NCI-H2107 treated with DMSO at 0.1 percent for 48 hours (cell line): ENCODE results near the gene RASIP1.
"Not testable (repeated sequence)": the region's sequence is repeated elsewhere in the genome, so short reads cannot be mapped to it uniquely, and the experiment has no call there.

Source experiments
- DNase-seq: peaks from one replicate; lab custom pipeline; 2025; ENCODE audit not compliant: unreplicated experiment; lab: John Stamatoyannopoulos, UW

The RASIP1 gene

DNA sequence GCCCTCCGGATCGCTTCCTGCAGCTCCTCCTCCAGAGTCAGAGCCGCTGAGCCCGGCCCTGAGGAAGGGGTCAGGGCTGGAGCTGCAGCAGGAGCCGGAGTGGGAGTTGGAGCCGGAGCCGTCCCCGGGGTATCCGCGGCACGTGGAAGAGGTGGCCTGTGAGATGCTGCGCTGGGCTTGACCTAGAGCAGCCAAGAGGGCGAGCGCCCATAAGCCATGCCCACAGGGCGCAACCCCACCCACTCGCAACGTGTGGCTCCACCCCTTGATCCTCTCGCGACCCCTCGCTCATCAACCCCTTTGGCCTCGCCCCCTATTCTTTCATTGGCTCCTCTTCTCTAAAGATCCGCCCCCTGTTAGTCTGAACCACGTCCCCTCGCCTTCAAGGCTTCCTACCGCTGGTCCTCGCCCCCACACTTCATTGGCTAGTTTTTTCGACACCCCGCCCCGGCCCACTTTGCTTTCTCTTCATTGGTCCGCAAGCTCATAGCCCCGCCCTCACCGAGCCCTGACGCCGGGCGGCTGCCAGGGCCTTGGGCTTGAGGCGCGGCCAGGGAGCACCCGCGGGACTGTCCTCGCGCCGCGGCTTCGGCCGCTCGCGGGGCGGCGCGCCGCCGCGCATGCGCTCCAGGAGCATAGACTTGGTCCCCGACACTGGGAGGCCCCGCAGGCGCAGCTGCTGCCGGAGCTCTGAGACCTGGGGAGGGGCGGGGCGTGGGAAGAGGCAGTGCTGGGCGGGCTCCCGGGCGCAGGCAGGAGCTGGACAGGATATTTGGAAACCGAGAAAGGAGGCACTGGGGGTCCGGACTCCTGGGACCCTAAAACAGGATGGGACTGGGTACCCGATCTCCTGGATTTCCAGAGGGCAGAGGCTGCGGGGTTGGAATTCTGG, 26.3 kb downstream of the RASIP1 start:
- peak; percentile 98 for DNase-seq

DNA sequence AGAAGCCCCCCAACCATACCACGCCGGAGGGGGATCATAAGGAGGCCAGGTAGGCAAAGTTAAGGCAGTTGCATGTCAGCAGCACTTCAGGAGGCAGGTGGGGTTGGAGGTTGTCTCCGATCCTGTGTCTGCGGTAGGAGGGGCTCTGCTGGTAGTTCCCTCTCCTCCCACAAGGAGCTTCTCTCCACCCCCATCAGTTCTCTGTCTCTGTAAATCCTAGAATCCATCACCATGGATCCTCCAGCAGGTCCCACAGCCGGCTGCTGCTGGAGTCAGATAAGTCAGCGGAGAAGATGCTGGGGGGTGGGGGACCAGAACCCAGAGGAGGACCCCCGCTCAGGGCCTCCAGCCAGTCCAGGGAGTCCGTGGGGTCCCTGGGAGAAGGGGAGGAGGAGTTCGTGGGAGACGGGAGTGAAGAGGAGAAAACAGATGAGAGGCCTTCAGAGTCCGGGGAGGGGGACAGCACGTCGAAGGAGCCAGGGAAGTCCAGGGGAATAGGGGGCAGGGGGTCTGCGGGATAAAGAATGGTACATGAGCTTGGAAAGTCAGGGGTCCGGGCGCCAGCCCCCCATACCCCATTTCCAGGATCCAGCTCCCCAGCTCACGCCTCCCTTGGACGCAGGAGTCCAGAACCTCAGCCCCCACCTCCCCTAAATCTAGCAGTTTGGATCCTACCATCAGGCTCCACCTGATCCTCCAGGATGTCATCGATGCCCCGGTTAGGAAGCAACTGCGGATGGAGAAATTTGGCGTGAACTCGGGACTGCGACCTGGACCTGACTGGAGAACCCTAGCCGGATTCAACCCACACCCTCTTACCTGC, 27.2 kb downstream of the RASIP1 start:
- DNase-seq = no peak

DNA sequence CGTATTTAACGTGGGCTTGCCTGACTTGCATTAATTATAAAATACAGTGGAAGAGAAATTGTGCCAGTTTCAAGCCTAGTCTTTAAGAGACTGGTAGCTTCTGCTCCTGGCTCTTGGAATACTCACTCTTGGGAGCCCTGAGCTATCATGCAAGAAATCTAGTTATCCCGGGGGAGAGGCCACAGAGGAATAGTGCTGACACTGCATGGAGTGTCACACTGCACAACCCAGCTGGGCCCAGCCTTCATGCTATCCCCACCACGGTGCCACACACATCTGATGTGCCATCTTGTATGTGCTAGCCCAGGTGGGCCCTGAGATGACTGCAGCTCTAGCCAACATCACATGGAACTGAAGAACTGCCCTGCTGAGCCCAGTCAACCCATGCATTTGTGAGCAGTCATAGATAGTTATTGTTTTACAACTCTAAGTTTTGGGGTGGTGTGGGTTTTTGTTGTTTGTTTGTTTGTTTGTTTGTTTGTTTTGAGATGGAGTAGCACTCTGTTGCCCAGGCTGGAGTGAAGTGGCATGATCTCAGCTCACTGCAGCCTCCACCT, 29.2 kb downstream of the RASIP1 start:
- DNase-seq = no peak

DNA sequence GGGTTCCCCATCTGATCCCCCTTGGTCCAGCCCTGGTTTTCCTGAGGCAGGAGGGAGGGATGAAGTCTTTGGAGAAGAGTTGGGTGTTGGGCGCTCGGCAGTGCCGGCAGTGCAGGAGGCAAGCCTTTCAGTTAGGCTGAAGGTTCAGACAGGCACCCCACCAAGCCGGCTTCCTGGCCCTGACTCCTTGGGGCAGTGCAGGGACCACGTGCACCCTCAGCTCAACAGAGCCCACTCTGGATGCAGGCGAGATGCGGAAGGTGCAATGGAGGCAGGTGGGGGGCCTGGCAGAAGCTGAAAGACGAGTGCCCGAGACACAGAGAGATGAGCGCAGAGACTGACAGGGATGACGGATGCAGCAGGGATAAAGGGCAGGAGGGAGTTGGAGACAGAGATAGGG, 31.9 kb downstream of the RASIP1 start:
- no peak for DNase-seq

DNA sequence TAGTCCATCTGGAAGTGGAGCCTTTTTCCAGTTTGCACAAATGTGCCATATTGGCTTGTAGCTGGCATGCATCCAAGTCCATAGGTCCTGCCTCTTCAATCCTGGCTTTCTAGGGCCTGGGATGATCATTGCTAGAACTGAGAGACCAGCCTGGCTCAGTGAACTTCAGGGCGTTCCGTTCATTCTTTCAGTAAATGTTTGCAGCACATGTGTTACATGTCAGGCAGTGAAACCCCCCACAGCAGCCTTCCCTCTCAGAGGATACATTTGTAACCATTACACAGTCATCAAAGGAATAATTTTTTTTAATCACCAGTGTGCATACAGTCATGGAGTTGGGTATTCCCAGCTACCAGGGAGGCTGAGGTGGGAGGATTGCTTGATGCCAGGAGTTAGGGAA, 35.0 kb downstream of the RASIP1 start:
- no peak for DNase-seq

DNA sequence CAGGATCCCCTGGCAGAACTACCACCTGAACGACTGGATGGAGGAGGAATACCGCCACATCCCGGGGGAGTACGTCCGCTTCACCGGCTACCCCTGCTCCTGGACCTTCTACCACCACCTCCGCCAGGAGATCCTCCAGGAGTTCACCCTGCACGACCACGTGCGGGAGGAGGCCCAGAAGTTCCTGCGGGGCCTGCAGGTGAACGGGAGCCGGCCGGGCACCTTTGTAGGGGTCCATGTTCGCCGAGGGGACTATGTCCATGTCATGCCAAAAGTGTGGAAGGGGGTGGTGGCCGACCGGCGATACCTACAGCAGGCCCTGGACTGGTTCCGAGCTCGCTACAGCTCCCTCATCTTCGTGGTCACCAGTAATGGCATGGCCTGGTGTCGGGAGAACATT, 37.1 kb downstream of the RASIP1 start:
- DNase-seq = no peak

DNA sequence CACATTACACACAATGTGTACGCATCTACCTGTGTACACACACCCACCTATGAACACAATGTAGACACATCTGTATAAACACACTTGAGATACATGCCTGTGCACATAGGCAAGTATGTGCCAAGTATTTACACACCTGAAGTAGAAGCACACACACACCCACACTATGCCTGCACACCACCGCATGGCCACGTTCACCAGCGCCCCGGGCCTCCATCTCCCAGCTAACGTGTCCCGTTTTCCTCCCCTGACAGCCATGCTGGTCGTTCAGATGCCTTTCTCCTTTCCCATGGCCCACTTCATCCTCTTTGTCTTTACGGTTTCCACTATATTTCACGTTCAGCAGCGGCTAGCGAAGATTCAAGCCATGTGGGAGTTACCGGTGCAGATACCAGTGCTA, 37.7 kb downstream of the RASIP1 start:
- no peak for DNase-seq

DNA sequence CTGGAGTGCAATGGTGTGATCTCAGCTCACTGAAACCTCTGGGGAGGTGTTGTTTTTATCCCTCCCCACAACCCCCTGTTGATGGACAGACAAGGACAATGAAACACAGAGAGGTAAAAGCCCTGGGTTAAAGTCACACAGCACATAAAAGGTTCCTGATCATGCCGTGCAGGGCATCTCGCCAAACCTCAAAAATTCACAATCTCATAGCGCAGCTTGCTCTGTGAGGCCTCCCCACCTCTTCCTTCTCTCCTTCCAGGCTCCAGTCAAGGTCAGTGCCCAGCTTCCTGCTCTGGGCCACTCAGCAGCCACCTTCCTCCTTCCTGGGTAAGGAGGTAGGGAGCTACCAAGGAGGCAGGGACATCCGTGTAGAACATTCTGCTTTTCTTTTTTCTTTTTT, 42.4 kb downstream of the RASIP1 start:
- no peak for DNase-seq

DNA sequence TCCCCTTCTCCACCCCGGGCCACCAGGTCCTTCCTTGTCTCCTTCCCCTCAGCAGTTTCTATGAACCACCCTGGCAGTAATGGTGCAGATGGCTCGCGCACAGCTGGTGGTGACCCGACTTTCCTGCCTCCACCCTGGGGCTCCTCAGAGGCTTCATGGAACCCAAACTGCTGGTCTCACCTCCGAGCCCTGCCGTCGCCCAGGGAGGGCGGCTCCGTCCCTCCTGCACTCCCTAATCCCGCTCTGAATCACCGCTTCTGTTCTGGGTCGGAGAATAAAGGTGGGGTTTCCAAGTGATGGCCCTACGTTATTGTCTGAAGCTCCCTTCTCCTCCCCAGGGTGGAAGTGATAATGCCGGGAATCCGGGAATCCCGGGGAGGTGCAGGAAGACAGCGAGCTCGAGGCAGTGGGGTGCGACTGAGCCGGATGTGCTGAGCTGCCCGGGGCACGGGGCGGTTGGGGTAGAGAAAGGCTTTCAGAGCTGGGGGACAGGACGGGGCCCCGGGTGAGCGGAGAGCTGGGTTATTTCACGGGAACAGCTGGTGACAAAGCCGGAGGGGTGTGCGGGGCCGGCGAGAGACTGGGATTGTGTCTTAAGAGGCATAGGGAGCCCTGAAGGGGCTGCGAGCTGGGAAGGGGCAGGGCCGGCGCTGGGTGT, 43.9 kb downstream of the RASIP1 start:
- no peak for DNase-seq

DNA sequence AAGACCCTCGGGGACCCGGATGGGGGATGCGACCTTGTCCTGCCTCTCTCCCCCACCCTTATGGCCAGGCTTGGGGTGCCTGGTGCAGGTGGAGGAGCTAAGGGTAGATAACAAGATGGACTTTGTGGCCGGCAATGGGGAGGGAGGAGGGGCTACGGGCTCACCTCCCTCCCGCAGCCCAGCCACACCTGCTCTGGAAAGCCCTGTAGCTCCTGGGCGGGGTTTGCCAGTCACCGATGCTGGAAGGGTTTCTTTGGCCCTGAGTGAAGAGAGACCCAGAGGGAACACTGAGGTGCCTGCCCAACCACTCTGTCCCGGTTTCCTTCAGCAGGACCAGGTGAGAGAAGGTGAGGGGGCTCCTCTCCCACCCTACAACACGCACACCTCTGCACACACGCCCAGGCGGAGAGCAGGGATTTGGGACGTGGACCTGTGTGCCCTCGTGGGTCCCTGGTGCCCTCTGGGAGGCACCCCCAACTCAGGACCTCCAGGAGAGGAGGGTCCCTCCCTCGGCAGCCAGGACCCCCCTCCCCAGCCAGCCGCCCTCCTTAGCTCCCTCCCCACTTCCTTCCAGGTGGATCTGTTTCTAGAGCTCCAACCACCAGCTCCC, 44.6 kb downstream of the RASIP1 start, which contains the start of gene FUT2:
TSS of gene FUT2 (plus strand) at position 229 of the 610 bp plus-strand sequence. CDS start 6,986 bp downstream, outside the sequence.
- peak; percentile 55 for DNase-seq

DNA sequence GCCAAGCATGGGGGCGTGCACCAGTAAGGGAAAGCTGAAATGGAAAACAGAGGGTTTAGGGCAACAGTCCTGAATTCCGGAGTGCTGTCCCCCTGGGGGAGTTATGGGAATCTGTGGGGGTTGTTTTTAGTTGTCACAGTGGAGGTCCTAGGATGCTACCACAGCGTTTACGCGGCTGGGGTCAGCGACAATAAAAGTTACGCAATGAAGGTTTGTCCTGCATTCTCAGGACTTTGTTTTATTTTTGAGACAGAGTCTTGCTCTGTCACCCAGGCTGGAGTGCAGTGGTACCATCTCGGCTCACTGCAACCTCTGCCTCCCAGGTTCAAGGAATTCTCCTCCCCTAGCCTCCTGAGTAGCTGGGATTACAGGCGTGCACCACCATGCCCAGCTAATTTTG, 46.8 kb downstream of the RASIP1 start:
- DNase-seq = not testable (repeated sequence)

DNA sequence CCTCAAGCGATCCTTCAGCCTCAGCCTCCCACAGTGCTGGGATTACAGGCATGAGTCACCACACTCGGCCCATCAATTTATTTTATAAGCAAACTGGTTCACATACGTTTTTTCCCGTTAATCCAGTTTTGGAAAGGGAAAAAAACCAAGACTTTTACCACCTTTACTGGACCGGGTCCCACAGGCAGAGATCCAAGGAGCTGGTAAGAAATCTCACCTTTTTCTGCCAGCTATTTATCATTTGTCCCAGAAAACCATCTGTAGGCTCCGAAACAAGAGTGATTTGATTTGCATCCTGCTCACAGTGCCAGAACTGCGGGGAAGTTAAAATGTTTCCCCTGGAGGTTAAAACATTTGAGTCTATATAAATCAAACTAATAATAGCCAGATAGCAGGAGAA, 51.0 kb downstream of the RASIP1 start:
- no peak for DNase-seq

DNA sequence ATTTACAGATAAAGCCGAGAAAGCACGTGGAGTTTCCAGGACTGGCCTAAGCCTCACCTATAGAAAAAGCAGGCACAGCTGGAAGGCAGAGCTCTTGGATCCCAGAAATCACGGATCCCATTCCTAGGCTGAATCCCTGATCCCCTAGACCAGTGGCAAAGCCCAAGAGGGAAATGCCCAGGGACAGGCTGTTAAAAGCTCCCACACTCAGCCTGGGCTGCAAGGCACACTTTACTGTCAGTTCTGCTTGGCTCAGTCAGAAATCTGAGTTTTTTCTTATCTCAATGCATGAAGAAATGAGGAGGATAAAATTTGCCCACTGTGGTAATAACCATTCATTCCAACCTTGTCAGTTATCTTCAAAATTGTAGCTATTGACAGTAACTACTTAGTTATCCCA, 52.6 kb downstream of the RASIP1 start:
- DNase-seq = no peak

DNA sequence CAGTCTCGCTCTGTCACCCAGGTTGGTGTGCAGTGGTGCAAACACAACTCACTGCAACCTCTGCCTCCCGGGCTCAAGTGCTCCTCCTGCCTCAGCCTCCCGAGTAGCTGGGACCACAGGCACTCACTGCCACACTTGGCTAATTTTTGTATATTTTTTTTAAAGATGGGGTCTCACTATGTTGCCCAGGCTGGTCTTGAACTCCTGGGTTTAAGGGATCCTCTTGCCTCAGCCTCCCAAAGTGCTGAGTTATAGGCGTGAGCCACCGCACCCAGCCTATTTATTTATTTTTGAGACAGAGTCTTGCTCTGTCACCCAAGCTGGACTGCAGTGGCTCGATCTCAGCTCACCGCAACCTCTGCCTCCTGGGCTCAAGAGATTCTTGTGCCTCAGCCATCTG, 53.8 kb downstream of the RASIP1 start:
- not testable (repeated sequence) for DNase-seq

DNA sequence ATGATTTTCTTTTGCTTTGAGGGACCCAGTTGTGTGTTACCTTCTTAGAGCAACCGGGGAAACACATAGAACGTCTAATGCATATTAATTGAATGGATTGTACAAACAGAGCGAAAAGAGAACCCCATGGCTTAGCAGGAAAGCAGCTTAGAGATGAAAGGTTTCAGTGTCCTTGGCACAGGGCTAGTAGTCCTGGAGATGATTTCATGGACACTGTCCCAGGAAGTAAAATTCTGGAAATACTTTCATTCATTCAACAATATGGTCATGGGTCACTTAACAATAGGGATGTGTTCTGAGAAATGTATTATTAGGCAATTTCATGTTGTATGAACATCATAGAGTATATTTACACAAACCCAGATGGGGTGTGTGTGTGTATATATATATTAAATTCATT, 54.3 kb downstream of the RASIP1 start:
- no peak for DNase-seq

DNA sequence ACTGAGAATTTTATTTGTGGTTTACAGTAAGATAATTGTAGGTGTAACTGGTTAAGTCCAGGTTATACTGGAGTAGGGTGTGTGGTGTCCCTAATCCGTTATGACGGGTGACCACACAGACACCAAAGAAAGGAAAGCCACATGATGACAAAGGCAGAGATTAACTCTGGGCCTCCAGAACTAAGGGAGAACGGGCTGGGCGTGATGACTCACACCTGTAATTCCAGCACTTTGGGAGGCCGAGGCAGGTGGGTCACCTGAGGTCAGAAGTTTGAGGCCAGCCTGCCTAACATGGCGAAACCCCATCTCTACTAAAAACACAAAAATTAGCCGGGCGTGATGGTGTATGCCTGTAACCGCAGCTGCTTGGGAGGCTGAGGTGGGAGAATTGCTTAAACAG, 54.8 kb downstream of the RASIP1 start:
- no peak for DNase-seq

DNA sequence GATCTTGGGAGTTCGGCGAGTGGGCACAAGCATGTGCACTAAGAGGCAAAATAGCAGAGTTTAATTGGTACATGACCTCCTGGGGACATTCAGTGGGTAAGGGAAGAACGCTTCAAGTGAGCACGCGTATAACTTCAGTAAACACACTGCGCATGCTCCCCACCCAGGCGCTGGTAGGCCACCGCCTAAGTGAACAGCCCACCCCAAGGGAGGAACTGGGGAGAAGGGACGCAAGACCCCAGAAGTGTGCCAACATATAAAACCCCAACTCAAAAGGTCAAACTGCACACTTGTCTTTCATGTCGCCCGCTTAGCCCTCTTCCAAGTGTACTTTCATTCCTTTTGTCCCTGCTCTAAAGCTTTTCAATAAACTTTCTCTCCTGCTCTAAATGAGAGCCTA, 57.1 kb downstream of the RASIP1 start:
- no peak for DNase-seq

DNA sequence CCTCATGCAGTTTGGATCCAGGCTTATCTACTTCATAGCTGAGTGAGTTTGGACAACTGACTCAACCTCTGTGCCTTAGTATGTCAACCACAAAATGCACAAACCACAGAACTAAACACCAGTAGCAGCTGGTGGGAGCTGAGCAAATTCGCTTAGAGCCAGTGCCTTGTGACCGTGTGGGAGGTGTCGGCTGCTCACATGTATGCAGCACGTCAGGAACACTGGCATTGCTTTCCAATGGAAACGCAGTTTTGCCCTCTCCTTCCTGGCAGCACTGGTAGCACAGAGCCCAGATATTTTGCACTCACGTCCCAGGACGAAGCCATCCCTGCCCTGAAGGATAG, 59.3 kb downstream of the RASIP1 start:
- peak; percentile 90 for DNase-seq

DNA sequence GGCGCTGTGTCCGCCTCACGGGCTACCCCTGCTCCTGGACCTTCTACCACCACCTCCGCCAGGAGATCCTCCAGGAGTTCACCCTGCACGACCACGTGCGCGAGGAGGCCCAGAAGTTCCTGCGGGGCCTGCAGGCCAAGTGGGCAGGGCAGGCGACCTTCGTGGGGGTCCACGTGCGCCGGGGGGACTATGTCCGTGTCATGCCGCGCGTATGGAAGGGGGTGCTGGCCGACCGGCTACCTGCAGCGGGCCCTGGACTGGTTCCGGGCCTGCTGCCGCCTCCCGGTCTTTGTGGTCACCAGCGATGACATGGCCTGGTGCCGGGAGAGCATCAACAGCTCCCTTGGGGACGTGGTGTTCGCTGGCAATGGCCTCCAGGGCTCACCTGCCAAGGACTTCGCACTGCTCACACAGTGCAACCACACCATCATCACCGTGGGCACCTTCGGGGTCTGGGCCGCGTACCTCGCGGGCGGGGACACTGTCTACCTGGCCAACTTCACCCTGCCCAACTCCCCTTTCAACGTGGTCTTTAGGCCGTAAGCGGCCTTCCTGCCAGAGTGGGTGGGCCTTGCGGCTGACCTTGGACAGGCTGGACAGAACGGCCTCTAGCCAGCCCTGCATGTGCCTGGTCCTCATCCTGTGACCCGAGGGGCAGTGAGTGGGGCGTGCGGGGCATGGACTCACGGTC, 59.8 kb downstream of the RASIP1 start:
- DNase-seq = no peak

DNA sequence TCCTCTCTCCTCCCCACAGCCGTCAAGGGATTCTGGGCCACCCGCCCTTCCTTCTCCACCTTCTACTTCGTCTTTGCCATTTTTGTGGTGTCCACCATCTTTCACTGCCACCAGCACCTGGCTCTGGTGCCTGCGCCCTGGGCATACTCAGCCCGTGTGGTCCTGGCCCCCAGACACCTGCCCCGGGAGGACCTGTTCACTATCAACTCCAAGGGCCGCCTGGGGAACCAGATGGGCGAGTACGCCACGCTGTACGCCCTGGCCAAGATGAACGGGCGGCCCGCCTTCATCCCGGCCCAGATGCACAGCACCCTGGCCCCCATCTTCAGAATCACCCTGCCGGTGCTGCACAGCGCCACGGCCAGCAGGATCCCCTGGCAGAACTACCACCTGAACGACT, 60.4 kb downstream of the RASIP1 start:
- DNase-seq = not testable (repeated sequence)
